GM18873 (cell line): ENCODE data around the gene DNAJA2.

Source experiments
- ATAC-seq: cut with Tn5 transposase; IDR thresholded peaks from one replicate; pipeline ENCODE4 v1.9.1; 2021; ENCODE audit warnings: mild to moderate bottlenecking, moderate library complexity, moderate number of reproducible peaks; ENCODE audit not compliant: unreplicated experiment, low FRiP score

DNAJA2 gene

DNA sequence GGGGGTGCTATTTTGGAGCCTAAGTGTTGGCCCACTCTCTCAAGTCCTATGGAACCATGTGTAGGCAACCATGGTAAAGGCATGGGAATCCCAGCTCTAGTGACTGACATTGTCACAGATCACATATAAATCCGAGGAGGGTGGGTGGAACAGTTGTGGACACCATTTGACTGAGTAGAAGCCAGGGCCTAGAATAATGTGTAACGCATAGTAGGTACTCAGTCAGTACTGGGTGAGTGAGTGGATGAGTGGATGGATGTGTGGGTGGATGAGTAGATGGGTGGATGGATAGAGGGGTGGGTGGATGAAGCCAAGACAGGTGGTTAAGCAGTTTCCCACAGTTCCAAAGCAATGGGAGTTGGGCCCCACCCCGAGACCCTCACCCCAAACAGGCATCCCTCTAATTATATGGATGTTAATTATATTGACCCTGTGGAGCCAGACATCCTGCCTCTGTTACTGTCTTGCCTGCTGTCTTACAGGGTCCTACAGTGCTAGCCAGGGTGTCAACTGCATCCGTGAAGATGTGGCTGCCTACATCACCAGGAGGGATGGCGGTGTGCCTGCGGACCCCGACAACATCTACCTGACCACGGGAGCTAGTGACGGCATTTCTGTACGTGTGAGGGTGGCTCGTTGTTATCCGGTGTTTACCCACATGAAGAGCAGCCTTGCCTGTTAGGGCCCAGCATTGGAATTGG, 67.0 kb downstream of the DNAJA2 start:
- ATAC-seq, result no peak
